Esophagus mucosa (tissue), 1 donor: Measurements from ENCODE around the gene TAF1C. TPM values are rescaled to one million over a fixed set of nuclear protein-coding genes. Genes with fewer than 3 reads are reported as not detected.
"Not testable (repeated sequence)": the region's sequence is repeated elsewhere in the genome, so short reads cannot be mapped to it uniquely, and the experiment has no call there.

Experiments
- ATAC-seq: fragments of 200-7000 bp; cut with Tn5 transposase; one replicate; pipeline ENCODE4 v1.9.1; 2020
- total RNA-seq: library from RNA; stranded (reverse); gene quantifications from one replicate; pipeline ENCODE4 v1.2.4, GENCODE V29; 2023
- donor health status: DM: yes; HTN: yes; CAD: no.

TAF1C gene, protein sequence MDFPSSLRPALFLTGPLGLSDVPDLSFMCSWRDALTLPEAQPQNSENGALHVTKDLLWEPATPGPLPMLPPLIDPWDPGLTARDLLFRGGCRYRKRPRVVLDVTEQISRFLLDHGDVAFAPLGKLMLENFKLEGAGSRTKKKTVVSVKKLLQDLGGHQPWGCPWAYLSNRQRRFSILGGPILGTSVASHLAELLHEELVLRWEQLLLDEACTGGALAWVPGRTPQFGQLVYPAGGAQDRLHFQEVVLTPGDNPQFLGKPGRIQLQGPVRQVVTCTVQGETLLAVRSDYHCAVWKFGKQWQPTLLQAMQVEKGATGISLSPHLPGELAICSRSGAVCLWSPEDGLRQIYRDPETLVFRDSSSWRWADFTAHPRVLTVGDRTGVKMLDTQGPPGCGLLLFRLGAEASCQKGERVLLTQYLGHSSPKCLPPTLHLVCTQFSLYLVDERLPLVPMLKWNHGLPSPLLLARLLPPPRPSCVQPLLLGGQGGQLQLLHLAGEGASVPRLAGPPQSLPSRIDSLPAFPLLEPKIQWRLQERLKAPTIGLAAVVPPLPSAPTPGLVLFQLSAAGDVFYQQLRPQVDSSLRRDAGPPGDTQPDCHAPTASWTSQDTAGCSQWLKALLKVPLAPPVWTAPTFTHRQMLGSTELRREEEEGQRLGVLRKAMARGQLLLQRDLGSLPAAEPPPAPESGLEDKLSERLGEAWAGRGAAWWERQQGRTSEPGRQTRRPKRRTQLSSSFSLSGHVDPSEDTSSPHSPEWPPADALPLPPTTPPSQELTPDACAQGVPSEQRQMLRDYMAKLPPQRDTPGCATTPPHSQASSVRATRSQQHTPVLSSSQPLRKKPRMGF
- total RNA-seq = 18.3 TPM

DNA sequence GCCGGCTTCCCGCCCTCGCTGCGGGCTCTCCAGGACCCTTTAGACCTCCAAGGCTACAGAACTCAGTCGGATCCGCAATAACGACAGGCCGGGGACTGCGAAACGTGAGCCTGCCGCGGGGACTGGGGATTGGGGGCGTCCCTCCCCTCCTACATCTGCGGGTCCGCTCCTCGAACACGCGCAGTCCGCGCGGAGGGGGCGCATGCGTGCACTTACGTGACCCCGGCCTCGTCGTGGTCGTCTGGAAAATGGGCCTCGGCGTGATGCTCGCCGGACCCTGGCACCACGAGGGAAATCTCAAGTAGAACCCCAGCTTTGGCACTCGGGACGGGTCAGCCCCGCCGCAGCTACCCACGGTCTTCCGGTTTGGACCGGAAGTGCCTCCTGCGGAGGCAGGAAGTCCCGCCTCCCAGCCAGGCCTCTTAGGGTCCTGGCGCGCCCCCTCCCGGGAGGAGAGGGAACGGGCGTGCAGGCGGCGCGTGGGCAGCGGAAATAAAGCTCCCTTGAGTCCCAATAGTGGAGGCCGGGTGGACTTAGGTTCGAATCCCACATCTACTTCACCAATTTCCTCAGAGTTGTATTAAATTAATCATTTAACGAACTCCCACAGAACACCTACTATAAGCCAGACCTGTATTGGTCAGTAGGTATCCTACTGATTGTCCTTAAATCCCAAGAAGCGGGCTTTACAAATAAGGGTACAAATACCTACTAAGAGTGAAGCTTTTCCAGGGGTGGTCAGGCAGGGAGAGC is at the start of gene TAF1C:
TAF1C (minus strand) TSS at position 373 of the 753 bp plus-strand sequence. CDS start 2,069 bp downstream, outside the sequence.
- ATAC-seq = peak; percentile 95

DNA sequence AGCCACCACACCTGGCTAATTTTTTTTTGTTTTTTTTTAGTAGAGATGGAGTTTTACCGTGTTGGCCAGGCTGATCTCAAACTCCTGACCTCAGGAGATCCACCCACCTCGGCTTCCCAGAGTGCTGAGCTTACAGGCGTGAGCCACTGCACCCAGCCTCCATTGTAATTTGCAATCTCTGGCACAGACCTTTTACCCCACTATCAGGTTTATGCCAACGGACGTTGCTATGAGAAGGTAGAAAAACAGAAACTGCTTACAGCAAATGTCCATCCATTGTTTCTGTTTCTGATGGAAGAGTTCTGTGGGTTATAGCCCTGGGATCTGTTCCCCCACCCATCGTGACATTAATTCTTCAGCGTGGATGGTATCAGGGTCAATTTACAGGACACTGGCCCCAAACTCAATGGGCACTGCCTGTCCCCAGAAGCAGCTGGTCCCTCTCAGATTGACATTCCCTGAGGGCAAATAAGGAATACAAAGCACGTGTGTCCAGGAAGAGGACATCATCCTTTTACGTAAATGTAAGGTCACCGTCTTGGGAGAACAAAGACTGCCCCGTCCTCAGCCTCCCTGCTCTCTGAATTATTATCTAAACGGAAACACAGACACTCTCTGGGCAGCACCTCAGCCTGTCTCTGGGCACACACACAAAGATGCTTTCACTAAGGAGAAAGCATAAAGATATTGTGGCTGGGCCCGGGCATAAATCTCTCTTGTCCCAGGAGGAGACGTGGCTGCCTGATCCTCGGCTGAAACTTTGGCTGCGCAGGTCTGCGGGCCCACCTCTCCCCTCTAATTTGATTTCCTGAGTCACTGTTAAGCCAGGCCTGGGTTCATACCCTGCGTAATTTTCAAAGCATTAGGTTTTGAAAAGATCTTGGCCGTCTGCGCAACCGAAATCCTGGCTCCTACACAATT is 47.7 kb upstream of the TAF1C start:
- no peak for ATAC-seq

DNA sequence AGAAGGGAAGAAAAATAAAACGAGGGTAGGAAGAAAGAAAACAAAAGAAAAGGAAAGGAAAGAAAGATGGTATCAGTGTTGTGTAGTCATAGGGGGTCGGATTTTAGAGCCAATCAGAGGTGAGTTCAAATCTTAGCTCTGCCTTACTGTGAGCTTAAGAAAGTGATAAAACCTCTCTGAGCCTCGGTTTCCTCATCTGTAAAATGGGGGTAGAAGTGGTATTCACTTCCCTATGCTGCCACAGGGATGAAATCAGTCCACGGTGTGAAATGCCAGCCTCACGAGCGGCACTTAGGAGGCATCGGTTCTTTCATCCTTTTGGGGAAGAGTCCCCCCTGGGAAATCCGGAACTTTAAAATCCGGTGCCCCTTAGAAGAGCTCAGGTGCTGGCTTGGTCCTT is 46.9 kb upstream of the TAF1C start:
- no peak for ATAC-seq

DNA sequence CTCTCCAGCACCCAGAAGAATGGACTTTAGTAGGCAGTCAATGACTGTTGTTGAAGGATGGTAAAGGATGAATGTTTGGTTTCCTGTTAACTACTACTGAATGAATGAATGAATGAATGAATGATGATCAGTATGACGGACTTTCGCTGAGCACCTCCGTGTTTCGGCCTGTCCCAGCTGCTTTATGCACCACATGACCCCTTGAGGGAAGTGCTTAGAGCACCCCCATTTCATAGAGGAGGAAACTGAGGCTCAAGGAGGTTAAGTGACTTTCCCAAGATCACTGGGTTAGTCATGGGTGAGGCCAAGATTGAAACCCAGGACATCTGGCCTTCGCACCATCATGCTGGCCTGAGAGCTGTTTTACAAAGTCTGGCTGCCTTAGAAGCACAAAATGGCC is 46.1 kb upstream of the TAF1C start:
- no peak for ATAC-seq

DNA sequence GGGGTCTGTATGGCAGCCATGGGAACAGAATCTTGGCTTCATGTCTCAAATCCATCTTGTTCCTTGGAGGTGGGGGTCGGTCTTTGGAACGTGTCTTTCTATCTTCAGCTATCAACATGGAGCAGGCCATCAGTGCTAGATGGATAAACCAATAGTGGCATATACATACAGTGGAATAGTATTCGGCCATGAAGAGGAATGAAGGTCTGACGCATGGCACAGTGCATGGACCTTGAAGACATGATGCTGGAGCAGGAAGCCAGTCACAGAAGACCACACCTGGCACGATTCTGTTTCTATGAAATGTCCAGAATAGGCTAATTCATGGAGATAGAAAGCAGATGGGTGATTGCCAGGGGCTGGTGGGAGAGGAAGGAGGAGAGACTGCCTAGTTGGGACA is 45.2 kb upstream of the TAF1C start:
- ATAC-seq = no peak

DNA sequence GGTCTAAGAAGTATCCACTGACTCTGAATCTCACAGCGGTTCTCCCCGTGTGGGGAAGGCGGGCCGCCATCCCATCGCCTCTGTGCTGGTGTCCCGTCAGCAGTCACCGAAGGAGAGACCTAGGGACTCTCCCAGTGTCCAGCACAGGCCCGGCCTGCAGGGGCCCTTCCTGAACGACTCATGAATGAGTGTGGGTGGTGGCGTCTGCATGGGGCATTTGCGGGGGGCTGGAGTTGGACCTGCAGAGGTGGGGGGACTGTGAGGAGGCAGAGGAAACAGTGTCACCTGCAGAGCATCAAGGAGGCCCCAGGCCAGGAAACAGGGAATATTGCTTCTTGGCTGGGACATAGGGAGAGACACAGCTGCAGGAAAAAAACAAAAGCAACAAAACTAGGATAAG is 42.6 kb upstream of the TAF1C start:
- ATAC-seq = peak; percentile 24

DNA sequence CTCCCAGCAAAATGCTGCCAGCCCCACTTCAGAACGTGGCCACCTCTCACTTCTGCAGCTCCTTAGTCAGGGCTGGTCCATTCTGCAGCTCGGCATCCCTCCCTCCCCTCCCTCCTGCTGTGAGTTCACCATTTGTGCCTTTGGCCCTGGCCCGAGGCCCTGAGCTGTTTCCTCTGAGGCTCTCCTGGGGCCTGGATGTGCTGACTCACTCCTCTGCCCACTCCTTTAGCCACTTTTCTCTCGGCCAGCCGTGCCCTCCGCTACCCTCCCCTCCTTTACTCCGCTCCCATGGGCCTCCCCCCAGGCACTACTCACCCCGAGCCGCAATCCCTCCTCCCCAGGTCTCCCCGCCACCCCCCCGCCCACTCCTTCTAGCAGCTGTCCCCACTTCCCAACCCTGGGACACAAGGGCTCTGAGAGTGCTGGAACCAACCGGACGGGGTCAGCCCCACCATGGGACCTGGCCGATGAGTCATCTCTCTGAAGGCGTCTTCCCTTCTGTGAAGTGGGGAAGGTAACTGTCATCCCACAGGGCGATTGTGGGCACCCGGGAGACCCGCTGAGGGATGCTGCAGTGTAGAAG is 41.5 kb upstream of the TAF1C start:
- ATAC-seq = peak; percentile 34

DNA sequence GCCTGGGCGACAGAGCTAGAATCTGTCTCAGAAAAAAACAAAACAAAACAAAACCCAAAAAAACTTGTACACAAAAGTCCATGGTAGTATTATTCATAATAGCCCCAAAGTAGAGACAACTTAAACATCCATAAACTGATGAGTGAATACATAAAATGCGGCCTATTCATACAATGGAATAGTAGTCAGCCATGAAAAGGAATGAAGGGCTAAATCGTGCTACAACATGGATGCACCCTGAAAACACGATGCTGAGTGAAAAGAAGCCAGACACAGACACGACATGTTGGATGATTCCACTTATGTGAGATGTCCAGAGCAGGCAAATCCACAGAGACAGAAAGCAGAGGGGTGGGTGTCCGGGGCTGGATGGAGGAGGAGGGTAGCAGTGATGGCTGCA is 40.7 kb upstream of the TAF1C start:
- no peak for ATAC-seq

DNA sequence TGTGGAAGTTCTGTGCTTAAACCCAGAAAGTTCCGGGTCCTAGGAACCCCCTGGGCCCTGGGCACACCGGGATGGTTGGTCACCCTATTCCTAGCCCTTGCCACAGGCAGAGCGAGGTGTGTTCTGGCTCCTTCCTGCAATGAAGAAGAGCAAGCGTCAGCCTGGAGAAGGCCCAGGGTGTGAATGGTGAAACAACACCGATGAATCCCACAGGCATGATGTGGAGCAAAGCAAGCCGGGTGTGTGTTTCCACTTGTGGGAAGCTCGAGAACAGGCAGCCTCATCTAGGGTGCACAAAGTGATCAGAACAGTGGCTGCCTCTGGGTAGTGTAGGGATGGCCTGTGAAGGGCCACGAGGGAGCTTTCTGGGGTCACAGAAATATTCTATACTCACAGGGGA is 39.2 kb upstream of the TAF1C start:
- no peak for ATAC-seq

DNA sequence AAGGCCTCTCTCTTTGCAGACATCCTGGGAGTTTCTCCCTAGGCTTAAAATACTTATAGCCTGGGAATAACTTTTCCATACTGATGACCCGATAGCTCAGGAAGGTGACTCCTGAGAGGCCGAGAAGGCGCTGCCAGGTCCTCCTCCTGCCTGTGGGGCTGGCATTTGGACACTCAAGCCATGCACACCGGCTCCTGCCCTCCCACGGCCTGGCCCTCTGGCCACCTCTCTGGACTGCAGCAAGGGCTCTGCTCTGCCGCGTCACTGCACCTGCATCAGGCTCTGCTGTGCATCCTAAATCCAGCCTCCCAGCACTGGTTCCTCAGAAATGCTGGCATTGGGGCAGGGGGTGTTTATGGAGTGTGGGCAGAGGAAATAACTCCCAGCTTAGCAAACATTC is 38.7 kb upstream of the TAF1C start:
- no peak for ATAC-seq

DNA sequence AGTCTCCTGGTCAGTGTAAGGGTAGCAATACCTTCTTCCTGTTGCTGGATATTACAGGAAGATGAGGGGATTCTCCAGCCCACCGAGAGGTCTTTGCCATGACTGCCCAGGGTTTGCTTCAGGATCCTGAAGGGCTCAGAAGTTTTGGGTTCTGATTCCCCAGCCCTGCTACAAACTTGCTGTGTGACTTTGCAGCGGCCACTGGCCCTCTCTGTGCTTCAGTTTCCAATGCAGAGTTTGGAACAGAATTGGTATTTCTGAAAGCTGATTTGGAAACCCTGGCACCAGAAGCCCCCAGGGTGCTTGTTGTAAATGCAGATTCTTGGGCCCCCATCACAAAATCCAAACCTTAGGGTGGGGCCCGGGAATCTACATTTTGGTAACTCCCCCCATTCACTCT is 38.3 kb upstream of the TAF1C start:
- ATAC-seq = no peak

DNA sequence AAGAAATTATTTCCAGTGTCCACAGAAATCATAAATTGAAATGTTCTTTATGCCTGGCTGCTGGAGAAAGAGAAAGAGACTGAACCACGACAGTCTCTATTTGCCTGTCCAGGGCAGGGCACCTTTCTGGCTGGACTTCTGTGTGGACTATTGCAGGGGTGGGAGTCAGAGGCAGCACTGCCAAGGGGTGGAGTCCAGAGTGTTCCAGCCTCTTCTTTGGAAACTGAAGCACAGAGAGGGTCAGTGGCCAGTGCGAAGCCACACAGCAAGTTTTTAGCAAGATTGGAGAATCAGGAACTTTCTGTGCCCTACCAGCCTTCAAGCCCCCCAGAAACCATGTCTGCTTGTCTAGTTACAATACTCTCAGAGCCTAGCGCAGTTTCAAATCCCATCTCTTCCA is 37.7 kb upstream of the TAF1C start:
- ATAC-seq = no peak

DNA sequence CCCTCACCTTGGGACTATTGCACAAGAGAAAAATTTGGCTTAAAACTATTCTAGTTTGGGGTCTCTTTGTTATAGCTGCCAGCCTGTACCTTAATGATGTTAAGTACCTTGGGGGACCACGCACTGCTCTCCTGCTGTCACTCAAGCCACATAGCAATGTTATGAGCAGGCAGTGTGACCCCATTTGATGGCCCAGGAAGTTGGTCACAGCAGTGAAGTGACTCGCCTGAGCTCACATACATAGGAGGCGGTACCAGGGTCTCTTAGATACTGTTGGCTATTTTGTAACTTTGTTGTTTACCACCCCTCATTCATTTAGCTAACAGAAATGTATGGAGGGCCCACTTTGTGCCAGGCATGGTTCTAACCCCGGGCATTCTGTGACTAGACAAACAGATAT is 36.6 kb upstream of the TAF1C start:
- ATAC-seq = no peak

DNA sequence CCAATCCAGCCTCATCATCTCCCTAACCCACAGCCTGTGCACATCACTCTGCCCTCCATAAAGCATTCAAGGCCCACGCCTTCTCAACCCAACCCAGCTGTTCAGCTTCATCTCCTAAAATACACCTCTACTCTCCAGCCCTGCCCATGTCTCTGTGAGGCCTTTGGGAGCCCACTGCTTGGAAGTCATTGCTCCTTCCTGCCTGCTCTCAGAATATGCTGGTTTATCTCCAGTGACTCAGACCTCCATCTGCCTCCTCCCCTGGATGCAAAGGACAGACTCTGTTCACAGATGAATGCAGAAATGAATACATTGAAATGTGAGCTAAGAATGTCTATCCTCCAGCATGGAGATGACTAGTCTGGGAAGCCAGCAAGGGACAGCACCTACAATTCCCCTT is 34.0 kb upstream of the TAF1C start:
- no peak for ATAC-seq

DNA sequence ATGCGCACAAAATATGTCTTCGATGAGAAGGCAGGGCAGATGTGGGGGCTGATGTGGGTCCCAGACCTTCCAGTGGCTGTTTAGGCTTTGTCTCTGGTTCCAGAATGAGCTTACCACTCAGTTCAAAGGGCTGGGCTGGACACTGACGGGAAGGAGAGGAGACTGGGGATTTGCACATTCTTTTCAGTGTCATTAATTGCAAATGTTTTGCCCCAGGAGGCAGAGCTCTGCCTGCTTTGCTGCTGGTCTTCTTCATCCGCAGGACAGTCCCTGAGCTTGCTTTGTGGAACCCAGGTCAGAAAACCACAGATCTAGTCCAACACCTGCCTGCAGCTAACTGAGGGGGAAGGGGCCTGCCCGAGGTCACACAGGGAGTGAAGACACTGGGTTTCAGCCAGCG is 32.1 kb upstream of the TAF1C start:
- ATAC-seq = no peak

DNA sequence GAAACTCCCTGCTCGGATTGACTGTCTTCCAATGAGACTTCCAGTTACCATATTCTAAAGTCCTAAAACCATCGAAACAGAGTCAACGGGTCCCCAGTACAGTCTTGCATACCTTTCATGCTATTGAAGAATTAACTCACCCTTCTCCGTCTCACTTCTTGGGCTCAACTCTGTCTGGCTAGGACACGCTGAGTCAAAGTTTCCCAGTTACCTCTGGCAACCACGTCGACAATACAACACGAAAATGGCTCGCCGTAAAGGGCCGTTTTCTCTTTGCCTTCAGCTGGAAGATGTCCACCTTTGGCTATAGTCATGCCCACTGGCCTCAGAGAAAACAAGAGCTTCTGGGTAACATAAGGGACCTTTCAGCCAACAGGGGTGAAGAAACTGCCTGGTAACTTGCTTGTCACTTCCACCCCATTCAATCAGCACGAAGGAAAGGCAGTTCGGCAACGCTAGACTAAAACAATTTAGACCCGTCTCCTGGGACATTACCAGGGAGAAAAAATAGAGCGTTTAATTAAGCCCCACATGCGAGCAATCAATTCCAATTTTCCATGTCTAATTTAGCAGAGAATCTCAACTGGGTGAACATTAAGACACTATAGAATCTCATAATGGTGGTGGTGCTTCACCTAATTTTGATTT is 31.4 kb upstream of the TAF1C start:
- ATAC-seq = no peak

DNA sequence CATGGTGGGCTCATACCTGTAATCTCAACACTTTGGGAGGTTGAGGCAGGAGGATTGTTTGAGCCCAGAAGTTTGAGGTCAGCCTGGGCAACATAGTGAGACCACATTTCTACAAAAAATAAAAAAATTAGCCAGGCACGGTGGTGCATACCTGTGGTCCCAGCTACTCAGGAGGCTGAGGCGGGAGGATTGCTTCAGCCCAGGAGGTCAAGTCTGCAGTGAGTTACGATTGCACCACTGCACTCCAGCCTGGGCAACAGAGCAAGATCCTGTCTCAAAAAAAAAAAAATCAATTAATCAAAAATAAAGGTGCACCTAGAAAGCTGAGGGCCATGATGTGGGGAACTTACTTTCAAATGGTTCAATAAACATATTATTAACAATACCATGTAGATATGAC is 29.3 kb upstream of the TAF1C start:
- ATAC-seq = not testable (repeated sequence)

DNA sequence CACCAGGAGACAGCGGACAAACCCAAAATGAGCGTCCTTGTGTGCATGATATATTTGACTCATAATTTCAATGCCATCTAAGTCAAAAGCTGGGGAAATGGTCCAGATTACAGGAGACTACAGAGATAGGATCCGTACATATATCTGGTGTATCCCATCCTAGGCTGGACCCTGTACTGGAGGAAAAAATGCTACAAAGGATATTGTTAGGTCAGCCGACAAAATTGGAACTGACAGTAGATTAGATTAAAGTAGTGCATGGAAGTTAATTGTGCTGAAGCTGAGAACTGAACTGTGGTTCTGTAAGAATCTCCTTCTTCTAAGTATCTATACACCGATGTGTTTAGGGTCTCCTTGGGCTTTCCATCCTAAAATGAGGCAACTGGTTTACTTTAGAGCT is 28.7 kb upstream of the TAF1C start:
- no peak for ATAC-seq

DNA sequence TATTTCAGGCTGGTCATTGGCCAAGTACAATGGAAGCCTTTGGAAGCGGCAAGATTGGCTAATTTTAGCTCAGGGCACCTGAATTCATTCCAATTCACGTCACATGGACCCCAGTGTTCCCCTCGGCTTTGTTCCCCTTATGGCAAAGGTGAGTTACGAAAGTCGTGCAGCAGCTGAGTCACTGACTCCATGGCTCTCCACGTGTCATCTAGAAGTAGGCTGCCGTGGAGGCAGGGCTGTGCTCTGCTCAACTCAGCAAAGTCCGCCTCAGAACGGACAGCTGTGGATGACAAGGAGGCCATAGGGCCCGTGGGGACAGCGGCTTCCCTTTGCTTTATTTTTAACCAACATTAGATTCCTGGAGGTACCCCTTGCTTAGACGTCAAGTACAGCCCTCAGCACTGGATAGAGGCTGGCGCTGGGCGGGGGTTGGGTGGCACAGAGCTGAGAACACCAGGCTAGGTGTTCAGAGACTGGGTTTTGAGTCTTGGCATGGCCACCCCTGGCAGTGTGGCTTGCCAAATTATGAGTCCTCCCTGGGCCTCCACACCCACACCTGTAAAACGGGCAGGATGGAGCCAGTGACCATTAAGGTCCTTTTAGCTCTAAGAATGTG is 27.7 kb upstream of the TAF1C start:
- no peak for ATAC-seq

DNA sequence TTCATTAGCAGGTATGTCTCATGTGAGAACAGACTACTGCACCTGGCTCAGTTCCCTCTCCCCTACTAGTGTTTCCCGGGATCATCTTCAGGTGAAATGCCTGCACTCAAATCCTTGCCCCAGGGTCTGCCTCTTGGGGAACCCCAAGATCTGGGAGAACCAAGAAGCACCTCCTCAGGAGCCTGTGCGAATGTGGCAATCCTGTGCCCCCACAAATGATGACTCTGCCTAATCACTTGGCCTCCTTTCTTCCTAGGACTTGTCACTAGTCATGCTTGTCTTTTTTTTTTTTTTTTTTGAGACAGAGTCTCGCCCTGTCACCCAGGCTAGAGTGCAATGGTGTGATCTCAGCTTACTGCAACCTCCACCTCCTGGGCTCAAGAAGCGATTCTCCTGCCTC is 25.8 kb upstream of the TAF1C start:
- no peak for ATAC-seq

DNA sequence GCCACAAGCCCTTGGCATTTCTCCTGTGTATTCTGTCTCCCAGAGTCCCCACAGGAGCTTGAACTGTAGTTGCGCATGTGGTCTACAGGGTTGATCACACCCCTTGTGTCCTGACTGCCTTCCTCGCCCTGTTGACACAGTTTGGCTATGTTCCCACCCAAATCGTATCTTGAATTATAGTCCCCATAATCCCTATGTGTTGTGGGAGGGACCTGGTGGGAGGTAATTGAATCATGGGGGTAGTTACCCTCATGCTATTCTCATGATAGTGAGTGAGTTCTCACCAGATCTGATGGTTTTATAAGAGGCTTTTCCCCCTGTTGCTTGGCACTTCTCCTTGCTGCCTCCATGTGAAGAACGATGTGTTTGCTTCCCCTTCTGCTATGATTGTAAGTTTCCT is 25.3 kb upstream of the TAF1C start:
- ATAC-seq = no peak
